Activated T-helper 2 cell treated with anti-CD3 and anti-CD28 coated beads, Interferon-gamma antibody, Interleukin-2, Interleukin-4, amounts not matched to agents 10 μg/mL and 5 μg/mL and 100 μg/mL, durations not matched to agents 14 hours and 24 hours and 36 hours (primary cell): Measurements from ENCODE around the gene PTGER1. TPM values are rescaled to one million over a fixed set of nuclear protein-coding genes. Genes with fewer than 3 reads are reported as not detected.

Experiments used
- DNase-seq: peaks from one replicate; pipeline ENCODE4 v3.0.0; 2021; ENCODE audit warnings: low spot score
- H3K27ac Mint-ChIP-seq: one replicate; pipeline ENCODE4 v1.8.0; 2021; ENCODE audit warnings: mixed read lengths
- H3K27me3 Mint-ChIP-seq: one replicate; pipeline ENCODE4 v1.8.0; 2021; ENCODE audit warnings: low read depth, mixed read lengths
- H3K36me3 Mint-ChIP-seq: one replicate; pipeline ENCODE4 v1.8.0; 2021; ENCODE audit warnings: low read depth, mixed read lengths
- H3K4me1 Mint-ChIP-seq: one replicate; pipeline ENCODE4 v1.8.0; 2021; ENCODE audit warnings: low read depth, mixed read lengths
- H3K4me3 Mint-ChIP-seq: one replicate; pipeline ENCODE4 v1.8.0; 2021; ENCODE audit warnings: low read depth, mild to moderate bottlenecking, moderate library complexity, mixed read lengths
- H3K9me3 Mint-ChIP-seq: one replicate; pipeline ENCODE4 v1.8.0; 2021; ENCODE audit warnings: mixed read lengths
- intact Hi-C: fragments of 100-400 bp; cut with micrococcal nuclease; formaldehyde crosslinking; loops from one replicate; pipeline ENCODE4 v1.15.1; 2023
- total RNA-seq: library from RNA; stranded (reverse); gene quantifications from 2 replicates; pipeline ENCODE4 v1.2.3, GENCODE V29; 2022

The PTGER1 gene
- total RNA-seq, result 1.1 and 1.6 TPM in 2 replicates

GRCh38 chr19:14475251-14476073, at the start of gene PTGER1:
PTGER1 (minus strand) TSS chr19:14475354; CDS start chr19:14474320, 1,034 bp downstream.
- Mint-ChIP-seq H3K36me3 (peaks cover 11% of the 10 kb centered on the region), H3K9me3 (no peaks in the 10 kb centered on the region), H3K27me3 (peaks cover 15% of the 10 kb centered on the region), H3K4me1 (peaks cover 16% of the 10 kb centered on the region), H3K27ac (peak within 1 kb of the TSS; percentile 6), H3K4me3 (peak within 1 kb of the TSS; percentile 54)
- peak; percentile 33 for DNase-seq
- intact Hi-C loops, result no loop called here

GRCh38 chr19:14520543-14520942, 45.4 kb upstream of the PTGER1 start:
- intact Hi-C loops, result no loop called here
- H3K4me1 Mint-ChIP-seq, result peaks cover 46% of the 10 kb centered on the region
- no peaks in the 10 kb centered on the region for H3K9me3 Mint-ChIP-seq
- H3K27me3 Mint-ChIP-seq, result no peaks in the 10 kb centered on the region
- no peak for DNase-seq
- H3K36me3 Mint-ChIP-seq, result peaks cover 22% of the 10 kb centered on the region
- peak overlapping the region; percentile 93 for H3K27ac Mint-ChIP-seq
- no peak overlapping the region for H3K4me3 Mint-ChIP-seq

GRCh38 chr19:14519860-14520407, 44.8 kb upstream of the PTGER1 start:
- Mint-ChIP-seq H3K27ac (peak overlapping the region; percentile 93), H3K9me3 (no peaks in the 10 kb centered on the region), H3K36me3 (peaks cover 28% of the 10 kb centered on the region), H3K4me1 (peaks cover 52% of the 10 kb centered on the region), H3K27me3 (no peaks in the 10 kb centered on the region), H3K4me3 (peak overlapping the region; percentile 81)
- intact Hi-C loops, result loop anchor here (10.0 kb wide), 1 partner anchor 1355 kb away; no protein-coding TSS in a partner anchor
- DNase-seq, result no peak

GRCh38 chr19:14519245-14519859, 44.2 kb upstream of the PTGER1 start:
- Mint-ChIP-seq H3K4me1 (peaks cover 57% of the 10 kb centered on the region), H3K27me3 (no peaks in the 10 kb centered on the region), H3K4me3 (peak overlapping the region; percentile 81), H3K36me3 (peaks cover 34% of the 10 kb centered on the region), H3K27ac (peak overlapping the region; percentile 94), H3K9me3 (no peaks in the 10 kb centered on the region)
- intact Hi-C loops, result loop anchor here (10.0 kb wide), 1 partner anchor 1355 kb away; no protein-coding TSS in a partner anchor
- DNase-seq, result no peak

- intact Hi-C loops, result loop anchor here (1.0 to 10.0 kb wide), 2 partner anchors 11 to 1353 kb away; partner anchors contain the start of gene TECR
- Mint-ChIP-seq H3K4me3 (peak within 1 kb of the TSS; percentile 88), H3K36me3 (peaks cover 45% of the 10 kb centered on the region)
Observed at GRCh38 chr19:14517840-14518505, 42.8 kb upstream of the PTGER1 start, which contains the start of gene DNAJB1. DNAJB1 (minus strand) TSS chr19:14518397; CDS start chr19:14518349, 48 bp downstream.

GRCh38 chr19:14517446-14517839, 42.3 kb upstream of the PTGER1 start:
- intact Hi-C loops, result loop anchor here (10.0 kb wide), 1 partner anchor 1353 kb away; no protein-coding TSS in a partner anchor
- Mint-ChIP-seq H3K27ac (peak overlapping the region; percentile 78), H3K9me3 (no peaks in the 10 kb centered on the region), H3K36me3 (peaks cover 45% of the 10 kb centered on the region), H3K4me1 (peaks cover 47% of the 10 kb centered on the region), H3K4me3 (peak overlapping the region; percentile 82), H3K27me3 (no peaks in the 10 kb centered on the region)
- DNase-seq, result no peak

More at GRCh38 chr19:14517840-14518505, 42.8 kb upstream of the PTGER1 start, which contains the start of gene DNAJB1:
- Mint-ChIP-seq H3K9me3 (no peaks in the 10 kb centered on the region), H3K27ac (peak within 1 kb of the TSS; percentile 94), H3K27me3 (no peaks in the 10 kb centered on the region), H3K4me1 (peaks cover 52% of the 10 kb centered on the region)
- no peak for DNase-seq

GRCh38 chr19:14516746-14517438, 41.7 kb upstream of the PTGER1 start:
- no peak for DNase-seq

GRCh38 chr19:14516048-14516534, 40.9 kb upstream of the PTGER1 start:
- Mint-ChIP-seq H3K4me1 (peaks cover 42% of the 10 kb centered on the region), H3K4me3 (peak overlapping the region; percentile 82), H3K36me3 (peaks cover 45% of the 10 kb centered on the region), H3K27me3 (no peaks in the 10 kb centered on the region), H3K27ac (peak overlapping the region; percentile 14), H3K9me3 (no peaks in the 10 kb centered on the region)
- no peak for DNase-seq
- intact Hi-C loops, result loop anchor here (10.0 kb wide), 1 partner anchor 1351 kb away; no protein-coding TSS in a partner anchor

More at GRCh38 chr19:14516746-14517438, 41.7 kb upstream of the PTGER1 start:
- Mint-ChIP-seq H3K27ac (peak overlapping the region; percentile 78), H3K27me3 (no peaks in the 10 kb centered on the region), H3K36me3 (peaks cover 45% of the 10 kb centered on the region), H3K4me1 (peaks cover 42% of the 10 kb centered on the region), H3K9me3 (no peaks in the 10 kb centered on the region), H3K4me3 (peak overlapping the region; percentile 82)
- intact Hi-C loops, result loop anchor here (10.0 kb wide), 1 partner anchor 1352 kb away; no protein-coding TSS in a partner anchor

GRCh38 chr19:14515501-14516047, 40.4 kb upstream of the PTGER1 start:
- Mint-ChIP-seq H3K27ac (peak overlapping the region; percentile 25), H3K4me1 (peaks cover 47% of the 10 kb centered on the region), H3K4me3 (peak overlapping the region; percentile 82), H3K36me3 (peaks cover 45% of the 10 kb centered on the region), H3K9me3 (no peaks in the 10 kb centered on the region), H3K27me3 (no peaks in the 10 kb centered on the region)
- intact Hi-C loops, result loop anchor here (10.0 kb wide), 1 partner anchor 1351 kb away; no protein-coding TSS in a partner anchor
- DNase-seq, result no peak

GRCh38 chr19:14514215-14514863, 39.2 kb upstream of the PTGER1 start:
- Mint-ChIP-seq H3K27ac (peak overlapping the region; percentile 35), H3K4me1 (peaks cover 42% of the 10 kb centered on the region), H3K36me3 (peaks cover 42% of the 10 kb centered on the region), H3K9me3 (no peaks in the 10 kb centered on the region), H3K27me3 (no peaks in the 10 kb centered on the region), H3K4me3 (peak overlapping the region; percentile 82)
- intact Hi-C loops, result loop anchor here (10.0 kb wide), 1 partner anchor 1350 kb away; no protein-coding TSS in a partner anchor
- no peak for DNase-seq
